OCI-LY7 (cell line): ENCODE results near the gene DAPK3. TPM values are rescaled to one million over a fixed set of nuclear protein-coding genes. Genes with fewer than 3 reads are reported as not detected.
"Not testable (repeated sequence)": the region's sequence is repeated elsewhere in the genome, so short reads cannot be mapped to it uniquely, and the experiment has no call there.

ENCODE experiments used
- BruUV-seq: library from RNA; stranded (reverse); fragments of 400-500 nt; replicated peaks from 2 replicates; lab custom pipeline; 2021; lab: Mats Ljungman, UMichigan
- CTCF ChIA-PET: fragments of 300-600 bp; sonication (Branson Sonifier 250); formaldehyde crosslinking; loops from one replicate; lab custom pipeline; 2022; ENCODE audit warnings: antibody characterized with exemption; ENCODE audit not compliant: unreplicated experiment; lab: Charles Lee
- POLR2A ChIA-PET: fragments of 300-600 bp; sonication (Branson Sonifier 250); formaldehyde crosslinking; loops from one replicate; lab custom pipeline; 2022; ENCODE audit warnings: antibody characterized with exemption; lab: Charles Lee
- DNase-seq: peaks from one replicate; pipeline ENCODE4 v3.0.0-alpha.2; 2015; ENCODE audit warnings: low spot score
- H2AFZ ChIP-seq: fragments of 200-600 bp; sonication (generic), shearing (Covaris generic); 2 replicates; pipeline ENCODE4 v1.6.1; 2014; ENCODE audit warnings: mild to moderate bottlenecking, antibody characterized with exemption, low read length, moderate library complexity
- H3K27ac ChIP-seq: fragments of 200-600 bp; sonication (generic); 2 replicates; pipeline ENCODE4 v1.5.1; 2014; ENCODE audit warnings: mixed run types, low read depth, mild to moderate bottlenecking, moderate library complexity, low read length, inconsistent platforms; ENCODE audit not compliant: poor library complexity, severe bottlenecking
- H3K36me3 ChIP-seq: fragments of 200-600 bp; sonication (generic); 2 replicates; pipeline ENCODE4 v1.6.1; 2014; ENCODE audit warnings: mild to moderate bottlenecking, antibody characterized with exemption, low read length, moderate library complexity, mixed read lengths; ENCODE audit not compliant: insufficient read depth
- H3K4me1 ChIP-seq: fragments of 200-600 bp; sonication (generic); 2 replicates; pipeline ENCODE4 v1.5.1; 2014; ENCODE audit warnings: mild to moderate bottlenecking, low read length; ENCODE audit not compliant: insufficient read depth, poor library complexity, severe bottlenecking
- H3K4me2 ChIP-seq: fragments of 200-600 bp; sonication (generic); 2 replicates; pipeline ENCODE4 v1.6.1; 2014; ENCODE audit warnings: mild to moderate bottlenecking, low read length
- H3K4me3 ChIP-seq: fragments of 200-600 bp; sonication (generic); 2 replicates; pipeline ENCODE4 v1.5.1; 2014; ENCODE audit warnings: mild to moderate bottlenecking, low read depth, low read length; ENCODE audit not compliant: poor library complexity, severe bottlenecking
- H3K79me2 ChIP-seq: fragments of 200-600 bp; sonication (generic); 2 replicates; pipeline ENCODE4 v1.6.1; 2016; ENCODE audit warnings: low read depth, mild to moderate bottlenecking, low read length, moderate library complexity, mixed read lengths; ENCODE audit not compliant: insufficient read depth
- H3K9me2 ChIP-seq: fragments of 200-600 bp; sonication (generic); 2 replicates; pipeline ENCODE4 v1.6.1; 2016; ENCODE audit warnings: mild to moderate bottlenecking, low read length, mixed read lengths; ENCODE audit not compliant: insufficient read depth
- H3K9me3 ChIP-seq: fragments of 200-600 bp; sonication (generic); 2 replicates; pipeline ENCODE4 v1.6.1; 2014; ENCODE audit warnings: mild to moderate bottlenecking, mixed run types, low read length, mixed read lengths
- H4K20me1 ChIP-seq: fragments of 200-600 bp; sonication (generic); 2 replicates; pipeline ENCODE4 v1.6.1; 2014; ENCODE audit warnings: mild to moderate bottlenecking, antibody characterized with exemption, low read length, moderate library complexity, mixed read lengths; ENCODE audit not compliant: insufficient read depth
- EZH2phosphoT487 ChIP-seq: fragments of 200-600 bp; sonication (generic); IDR thresholded peaks from 2 replicates; pipeline ENCODE4 v1.6.1; 2018; ENCODE audit warnings: low read depth, borderline replicate concordance, mild to moderate bottlenecking, mixed run types, antibody characterized with exemption, low read length, moderate library complexity, mixed read lengths
- intact Hi-C: fragments of 100-400 bp; cut with micrococcal nuclease; formaldehyde crosslinking; loops from one replicate; pipeline ENCODE4 v1.10.0; 2022; ENCODE audit not compliant: unreplicated experiment
- total RNA-seq, 2 experiments: library from RNA; depleted of rRNA in 1 of 2; stranded (reverse); fragments of >200 nt in 1 of 2; shearing (Covaris generic) in 1 of 2; gene quantifications; 2 replicates each; pipeline ENCODE4 v1.2.3, GENCODE V29; 2014 to 2022
- TF ChIP-seq, protein P1 (sequence below): fragments of 200-600 bp; sonication (generic); conservative IDR thresholded peaks from 2 replicates; pipeline ENCODE4 v1.5.1; 2014; ENCODE audit warnings: mild to moderate bottlenecking, antibody characterized with exemption, low read length, moderate library complexity, mixed read lengths

The DAPK3 gene
- total RNA-seq, 2 experiments from 2014 or later, result 47.1 to 49.3 TPM

GRCh38 chr19:4007836-4008539, 37.1 kb upstream of the DAPK3 start:
- H3K79me2 ChIP-seq, result peaks cover 26% of the 10 kb centered on the region; the same call in 1 of the 2 replicates
- H3K36me3 ChIP-seq, result peaks cover 6% of the 10 kb centered on the region; the same call in 1 of the 2 replicates
- peak overlapping the region; percentile 96 for H3K4me3 ChIP-seq
- POLR2A ChIA-PET, result interaction anchor here (0.6 to 0.7 kb wide), 2 partner anchors 11 to 77 kb away, joined by 3 read pairs; no protein-coding TSS in a partner anchor
- intact Hi-C loops, result loop anchor here (1.0 kb wide), 2 partner anchors 22 to 58 kb away; partner anchors contain the start of gene ZBTB7A
- no peaks in the 10 kb centered on the region for H3K9me2 ChIP-seq
- H3K4me2 ChIP-seq, result peak overlapping the region; percentile 99
- no peaks in the 10 kb centered on the region for H3K9me3 ChIP-seq
- DNase-seq, result peak; percentile 30
- CTCF ChIA-PET, result interaction anchor here (0.6 kb wide), 1 partner anchor 265 kb away, joined by 3 read pairs; no protein-coding TSS in a partner anchor
- no peak overlapping the region for H2AFZ ChIP-seq
- peaks cover 14% of the 10 kb centered on the region for H3K4me1 ChIP-seq
- BruUV-seq, result no TSS peak
- TF ChIP-seq, protein P1, sequence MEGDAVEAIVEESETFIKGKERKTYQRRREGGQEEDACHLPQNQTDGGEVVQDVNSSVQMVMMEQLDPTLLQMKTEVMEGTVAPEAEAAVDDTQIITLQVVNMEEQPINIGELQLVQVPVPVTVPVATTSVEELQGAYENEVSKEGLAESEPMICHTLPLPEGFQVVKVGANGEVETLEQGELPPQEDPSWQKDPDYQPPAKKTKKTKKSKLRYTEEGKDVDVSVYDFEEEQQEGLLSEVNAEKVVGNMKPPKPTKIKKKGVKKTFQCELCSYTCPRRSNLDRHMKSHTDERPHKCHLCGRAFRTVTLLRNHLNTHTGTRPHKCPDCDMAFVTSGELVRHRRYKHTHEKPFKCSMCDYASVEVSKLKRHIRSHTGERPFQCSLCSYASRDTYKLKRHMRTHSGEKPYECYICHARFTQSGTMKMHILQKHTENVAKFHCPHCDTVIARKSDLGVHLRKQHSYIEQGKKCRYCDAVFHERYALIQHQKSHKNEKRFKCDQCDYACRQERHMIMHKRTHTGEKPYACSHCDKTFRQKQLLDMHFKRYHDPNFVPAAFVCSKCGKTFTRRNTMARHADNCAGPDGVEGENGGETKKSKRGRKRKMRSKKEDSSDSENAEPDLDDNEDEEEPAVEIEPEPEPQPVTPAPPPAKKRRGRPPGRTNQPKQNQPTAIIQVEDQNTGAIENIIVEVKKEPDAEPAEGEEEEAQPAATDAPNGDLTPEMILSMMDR, result no peak
- TF ChIP-seq EZH2phosphoT487, result no peak
- peak overlapping the region; percentile 38 for H3K27ac ChIP-seq
- H4K20me1 ChIP-seq, result peaks cover 8% of the 10 kb centered on the region

DNA sequence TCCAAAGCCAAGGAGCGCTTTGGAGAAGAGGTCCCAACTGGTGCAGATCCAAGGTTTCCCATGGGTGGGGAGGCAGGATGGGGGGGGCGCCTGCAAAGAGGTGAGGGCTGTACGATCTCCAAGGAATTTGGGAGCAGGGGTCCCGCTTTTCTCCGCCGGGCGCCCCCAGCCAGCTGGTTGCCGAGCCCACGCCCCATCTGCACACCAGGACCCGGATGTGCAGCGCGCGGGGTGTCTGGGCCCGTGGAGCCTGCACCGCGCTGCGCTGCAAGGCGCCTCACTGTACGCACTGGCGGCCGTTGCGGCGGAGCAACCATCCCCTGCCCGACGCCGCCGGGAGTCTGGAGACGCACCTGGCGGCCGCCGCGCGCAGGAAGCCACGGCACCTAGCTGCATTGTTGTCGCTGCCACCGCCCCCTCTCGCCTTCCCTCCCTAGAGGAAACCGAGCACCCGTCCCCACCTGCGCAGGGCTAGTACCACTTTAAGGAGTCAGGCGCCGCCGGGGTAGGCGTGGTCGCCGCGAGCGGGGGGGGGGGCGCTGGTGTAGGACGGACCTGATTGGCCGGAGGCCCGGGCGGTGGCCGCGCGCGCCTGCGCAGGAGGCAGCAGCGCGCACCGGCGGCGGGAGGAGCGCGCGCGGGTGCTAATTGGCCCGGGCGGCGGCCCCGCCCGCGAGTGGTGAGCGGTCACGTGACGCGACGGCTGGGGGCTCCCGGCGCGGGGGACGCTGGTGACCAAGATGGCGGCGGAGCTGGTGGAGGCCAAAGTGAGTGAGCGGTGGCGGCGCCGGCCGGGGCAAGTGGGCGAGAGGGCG, 36.3 kb upstream of the DAPK3 start, which contains the start of gene PIAS4:
Gene PIAS4, plus strand, starts transcription at position 716 of the 815 bp plus-strand sequence. Its CDS starts 25 bp downstream, at position 741.
- TSS peak; percentile 84 for BruUV-seq
- intact Hi-C loops, result loop anchor here (1.0 kb wide), 2 partner anchors 21 to 59 kb away; partner anchors contain the start of gene ZBTB7A
- H3K79me2 ChIP-seq, result peaks cover 26% of the 10 kb centered on the region; the same call in 1 of the 2 replicates
- H3K9me2 ChIP-seq, result no peaks in the 10 kb centered on the region
- peak; percentile 98 for DNase-seq
- peaks cover 4% of the 10 kb centered on the region; the same call in 1 of the 2 replicates for H3K36me3 ChIP-seq
- H3K4me1 ChIP-seq, result peaks cover 14% of the 10 kb centered on the region
- TF ChIP-seq, protein P1, result 0 out of 2 replicates have a peak, but pooled peaks have one; percentile 13
- no peak for TF ChIP-seq EZH2phosphoT487
- ChIA-PET CTCF (interaction anchor here (0.6 to 0.9 kb wide), 3 partner anchors 15 to 266 kb away, joined by 3 to 8 read pairs (median 5); partner anchors contain the start of gene EEF2), POLR2A (interaction anchor here (0.7 kb wide), 2 partner anchors 98 to 251 kb away, joined by 3 to 4 read pairs; no protein-coding TSS in a partner anchor)
- H3K4me3 ChIP-seq, result peak within 1 kb of the TSS; percentile 96
- H3K9me3 ChIP-seq, result no peaks in the 10 kb centered on the region
- peak within 1 kb of the TSS; percentile 99 for H3K4me2 ChIP-seq
- peak within 1 kb of the TSS; percentile 66 for H2AFZ ChIP-seq
- peaks cover 8% of the 10 kb centered on the region for H4K20me1 ChIP-seq
- peak within 1 kb of the TSS; percentile 80 for H3K27ac ChIP-seq

GRCh38 chr19:4005436-4005835, 34.5 kb upstream of the DAPK3 start:
- H4K20me1 ChIP-seq, H3K36me3 ChIP-seq, POLR2A ChIA-PET, H3K4me3 ChIP-seq, H3K4me2 ChIP-seq, intact Hi-C loops, H3K27ac ChIP-seq, DNase-seq, CTCF ChIA-PET, H3K9me3 ChIP-seq, H2AFZ ChIP-seq, H3K9me2 ChIP-seq, BruUV-seq: not testable (repeated sequence)
- Histone ChIP-seq H3K79me2 (peaks cover 26% of the 10 kb centered on the region; the same call in 1 of the 2 replicates), H3K4me1 (peaks cover 14% of the 10 kb centered on the region)

- H3K4me2 ChIP-seq, H4K20me1 ChIP-seq, H3K27ac ChIP-seq, H2AFZ ChIP-seq, DNase-seq, H3K9me2 ChIP-seq, H3K4me3 ChIP-seq, H3K79me2 ChIP-seq, intact Hi-C loops, H3K36me3 ChIP-seq, H3K9me3 ChIP-seq, BruUV-seq, H3K4me1 ChIP-seq: not testable (repeated sequence)
- ChIA-PET CTCF (interaction anchor here (0.6 kb wide), 1 partner anchor 31 kb away, joined by 5 read pairs; no protein-coding TSS in a partner anchor), POLR2A (interaction anchor here (0.7 to 1.8 kb wide), 3 partner anchors 11 to 238 kb away, joined by 4 to 6 read pairs (median 5); partner anchors contain the start of genes EEF2 and MRPL54)
Measured at GRCh38 chr19:4000798-4001197, 29.9 kb upstream of the DAPK3 start.
